Activated T-helper 17 cell treated with anti-CD3 and anti-CD28 coated beads, Interleukin-2, amount 50 U/mL, for 72 hours (primary cell): ENCODE measurements around the gene TBL3. TPM values are rescaled to one million over a fixed set of nuclear protein-coding genes. Genes with fewer than 3 reads are reported as not detected.
A peak's percentile ranks its signal among the peaks of the same experiment; 100 is the strongest.
"Not testable (repeated sequence)": the region's sequence is repeated elsewhere in the genome, so short reads cannot be mapped to it uniquely, and the experiment has no call there.

Source experiments
- ATAC-seq: fragments of 150-1000 bp; cut with Tn5 transposase; replicated peaks from 2 replicates; pipeline ENCODE4 v1.10.0; 2021; ENCODE audit warnings: mild to moderate bottlenecking, moderate library complexity
- H3K27ac Mint-ChIP-seq: one replicate; pipeline ENCODE4 v1.8.0; 2022; ENCODE audit warnings: mixed read lengths
- H3K27me3 Mint-ChIP-seq: one replicate; pipeline ENCODE4 v1.8.0; 2022; ENCODE audit warnings: mixed read lengths
- H3K36me3 Mint-ChIP-seq: one replicate; pipeline ENCODE4 v1.8.0; 2022; ENCODE audit warnings: low read depth, mild to moderate bottlenecking, mixed read lengths
- H3K4me1 Mint-ChIP-seq: one replicate; pipeline ENCODE4 v1.8.0; 2022; ENCODE audit warnings: mixed read lengths
- H3K4me3 Mint-ChIP-seq: one replicate; pipeline ENCODE4 v1.8.0; 2022; ENCODE audit warnings: mild to moderate bottlenecking, mixed read lengths
- H3K9me3 Mint-ChIP-seq: one replicate; pipeline ENCODE4 v1.8.0; 2022; ENCODE audit warnings: mixed read lengths
- total RNA-seq, 2 donors: library from RNA; stranded (reverse); gene quantifications; one replicate each; pipeline ENCODE4 v1.2.3, GENCODE V29; 2022

TBL3 gene
- total RNA-seq, 2 donors from 2014 or later: 23.0 to 37.3 TPM

DNA sequence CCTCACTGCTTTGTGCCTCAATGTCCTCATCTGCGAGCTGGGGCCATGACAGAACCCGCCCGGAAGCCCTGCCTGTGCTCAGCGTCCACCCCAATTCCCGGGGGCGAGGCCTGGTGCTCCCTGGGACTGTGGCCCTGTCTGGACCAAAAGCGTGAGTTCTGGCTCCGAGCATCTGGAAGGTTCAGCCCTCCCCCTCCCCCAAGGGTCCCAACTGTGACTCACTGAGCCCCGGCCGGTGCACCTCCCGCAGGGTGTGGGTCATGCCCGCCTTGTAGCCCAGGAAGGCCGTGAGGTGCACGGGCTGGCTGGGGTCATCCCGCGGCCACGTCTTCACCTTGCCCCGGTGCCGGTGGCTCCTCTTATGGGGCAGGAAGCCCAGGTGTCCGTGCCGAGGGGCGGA is 18.1 kb upstream of the TBL3 start:
- Mint-ChIP-seq H3K36me3 (no peaks in the 10 kb centered on the region), H3K4me3 (no peak overlapping the region), H3K27ac (no peak overlapping the region), H3K9me3 (no peaks in the 10 kb centered on the region), H3K4me1 (peaks cover 6% of the 10 kb centered on the region), H3K27me3 (no peaks in the 10 kb centered on the region)
- no peak for ATAC-seq

DNA sequence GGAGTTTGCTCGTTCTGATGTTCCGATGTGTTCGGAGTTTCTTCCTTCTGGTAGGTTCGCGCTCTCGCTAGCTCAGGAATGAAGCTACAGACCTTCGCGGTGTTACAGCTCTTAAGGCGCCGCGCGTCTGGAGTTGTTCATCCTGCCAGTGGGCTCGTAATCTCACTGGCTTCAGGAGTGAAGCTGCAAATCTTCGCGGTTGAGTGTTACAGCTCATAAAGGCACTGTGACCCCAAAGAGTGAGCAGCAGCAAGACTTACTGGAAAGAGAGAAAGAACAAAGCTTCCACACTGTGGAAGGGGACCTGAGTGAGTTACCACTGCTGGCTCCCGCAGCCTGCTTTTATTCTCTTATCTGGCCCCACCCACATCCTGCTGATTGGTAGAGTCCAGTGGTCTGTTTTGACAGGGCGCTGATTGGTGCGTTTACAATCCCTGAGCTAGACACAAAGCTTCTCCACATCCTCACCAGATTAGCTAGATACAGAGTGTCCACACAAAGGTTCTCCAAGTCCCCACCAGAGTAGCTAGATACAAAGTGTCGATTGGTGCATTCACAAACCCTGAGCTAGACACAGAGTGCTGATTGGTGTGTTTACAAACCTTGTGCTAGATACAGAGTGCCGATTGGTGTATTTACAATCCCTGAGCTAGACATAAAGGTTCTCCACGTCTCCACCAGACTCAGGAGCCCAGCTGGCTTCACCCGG is 14.3 kb upstream of the TBL3 start:
- H3K27me3 Mint-ChIP-seq, H3K27ac Mint-ChIP-seq, ATAC-seq, H3K4me3 Mint-ChIP-seq, H3K9me3 Mint-ChIP-seq: not testable (repeated sequence)
- Mint-ChIP-seq H3K4me1 (peaks cover 13% of the 10 kb centered on the region), H3K36me3 (peaks cover 30% of the 10 kb centered on the region)

DNA sequence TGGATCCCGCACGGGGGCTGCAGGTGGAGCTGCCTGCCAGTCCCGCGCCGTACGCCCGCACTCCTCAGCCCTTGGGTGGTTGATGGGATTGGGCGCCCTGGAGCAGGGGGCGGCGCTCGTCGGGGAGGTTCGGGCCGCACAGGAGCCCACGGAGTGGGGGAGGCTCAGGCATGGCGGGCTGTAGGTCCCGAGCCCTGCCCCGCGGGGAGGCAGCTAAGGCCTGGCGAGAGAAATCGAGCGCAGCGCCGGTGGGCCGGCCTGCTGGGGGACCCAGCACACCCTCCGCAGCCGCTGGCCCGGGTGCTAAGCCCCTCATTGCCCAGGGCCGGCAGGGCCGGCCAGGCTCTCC is 13.7 kb upstream of the TBL3 start:
- not testable (repeated sequence) for H3K27me3 Mint-ChIP-seq, H3K4me3 Mint-ChIP-seq, H3K9me3 Mint-ChIP-seq, H3K27ac Mint-ChIP-seq, ATAC-seq
- peaks cover 35% of the 10 kb centered on the region for H3K36me3 Mint-ChIP-seq
- peaks cover 10% of the 10 kb centered on the region for H3K4me1 Mint-ChIP-seq

DNA sequence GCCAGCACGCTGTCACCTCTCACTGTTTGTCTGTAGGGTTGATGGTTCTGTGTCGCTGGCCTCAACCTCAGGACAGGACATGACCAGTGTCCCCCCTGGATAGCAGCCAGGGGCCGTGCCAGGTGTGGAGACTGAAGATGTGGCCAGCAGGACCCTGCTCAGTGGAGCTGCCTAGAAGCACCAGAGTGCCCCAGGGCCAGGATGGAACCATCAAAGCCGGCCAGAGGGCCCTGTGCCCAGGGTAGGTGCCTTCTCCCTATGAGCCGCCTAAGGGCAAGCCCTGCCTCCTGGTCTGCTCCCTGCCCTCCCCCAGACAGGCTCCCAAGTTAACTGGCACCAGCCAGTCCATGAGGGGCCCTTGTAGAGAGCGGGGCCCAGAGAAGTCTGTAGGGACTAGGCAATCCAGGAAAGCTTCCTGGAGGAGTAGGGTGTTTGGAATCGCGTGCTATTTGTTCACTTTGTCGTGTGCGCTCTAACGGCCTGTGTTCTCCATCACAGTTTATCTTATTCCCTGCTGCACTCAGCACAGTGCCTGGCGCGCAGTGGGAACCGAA is 13.1 kb upstream of the TBL3 start:
- Mint-ChIP-seq H3K4me1 (peaks cover 14% of the 10 kb centered on the region), H3K27ac (peak overlapping the region; percentile 88), H3K36me3 (peaks cover 42% of the 10 kb centered on the region), H3K4me3 (peak overlapping the region; percentile 89), H3K9me3 (no peaks in the 10 kb centered on the region), H3K27me3 (no peaks in the 10 kb centered on the region)
- ATAC-seq: peak; percentile 4

DNA sequence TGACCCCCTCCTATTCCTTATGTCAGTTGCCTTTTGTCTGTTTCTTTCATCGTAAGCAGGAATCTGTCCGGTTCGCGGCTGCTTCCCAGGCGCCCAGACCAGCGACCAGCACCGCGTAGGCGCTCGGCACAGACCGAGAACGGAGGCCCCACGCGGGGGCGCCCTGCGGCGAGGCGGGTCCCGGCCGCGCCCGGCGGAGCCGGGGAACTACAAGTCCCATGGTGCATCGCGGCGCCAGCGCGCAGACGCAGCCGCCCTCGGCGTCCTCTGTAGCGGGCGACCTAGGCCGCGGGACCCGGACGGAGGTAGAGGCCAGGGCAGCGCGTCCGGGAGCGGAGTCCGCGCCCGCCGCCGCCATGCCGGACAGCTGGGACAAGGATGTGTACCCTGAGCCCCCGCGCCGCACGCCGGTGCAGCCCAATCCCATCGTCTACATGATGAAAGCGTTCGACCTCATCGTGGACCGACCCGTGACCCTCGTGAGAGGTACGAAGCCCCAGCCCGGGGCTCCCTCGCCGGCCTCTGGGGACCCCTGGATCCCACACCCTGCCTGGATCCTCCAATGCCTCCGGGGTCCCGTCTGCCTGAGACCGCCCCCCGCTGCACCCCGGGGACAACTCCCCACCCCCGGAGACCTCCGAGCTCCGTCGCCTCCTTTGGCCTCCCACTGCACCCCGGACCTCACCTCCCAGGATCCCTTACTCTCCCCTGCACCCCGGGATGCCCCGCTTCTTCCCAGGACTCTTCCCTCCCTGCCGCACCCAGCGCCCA is 12.4 kb upstream of the TBL3 start, which contains the start of gene NDUFB10:
TSS of gene NDUFB10 (plus strand) at position 270 of the 771 bp plus-strand sequence. CDS start at position 357, 87 bp downstream.
- Mint-ChIP-seq H3K9me3 (no peaks in the 10 kb centered on the region), H3K4me1 (peaks cover 14% of the 10 kb centered on the region), H3K36me3 (peaks cover 48% of the 10 kb centered on the region), H3K27ac (peak within 1 kb of the TSS; percentile 88), H3K4me3 (peak within 1 kb of the TSS; percentile 89), H3K27me3 (no peaks in the 10 kb centered on the region)
- peak; percentile 91 for ATAC-seq

DNA sequence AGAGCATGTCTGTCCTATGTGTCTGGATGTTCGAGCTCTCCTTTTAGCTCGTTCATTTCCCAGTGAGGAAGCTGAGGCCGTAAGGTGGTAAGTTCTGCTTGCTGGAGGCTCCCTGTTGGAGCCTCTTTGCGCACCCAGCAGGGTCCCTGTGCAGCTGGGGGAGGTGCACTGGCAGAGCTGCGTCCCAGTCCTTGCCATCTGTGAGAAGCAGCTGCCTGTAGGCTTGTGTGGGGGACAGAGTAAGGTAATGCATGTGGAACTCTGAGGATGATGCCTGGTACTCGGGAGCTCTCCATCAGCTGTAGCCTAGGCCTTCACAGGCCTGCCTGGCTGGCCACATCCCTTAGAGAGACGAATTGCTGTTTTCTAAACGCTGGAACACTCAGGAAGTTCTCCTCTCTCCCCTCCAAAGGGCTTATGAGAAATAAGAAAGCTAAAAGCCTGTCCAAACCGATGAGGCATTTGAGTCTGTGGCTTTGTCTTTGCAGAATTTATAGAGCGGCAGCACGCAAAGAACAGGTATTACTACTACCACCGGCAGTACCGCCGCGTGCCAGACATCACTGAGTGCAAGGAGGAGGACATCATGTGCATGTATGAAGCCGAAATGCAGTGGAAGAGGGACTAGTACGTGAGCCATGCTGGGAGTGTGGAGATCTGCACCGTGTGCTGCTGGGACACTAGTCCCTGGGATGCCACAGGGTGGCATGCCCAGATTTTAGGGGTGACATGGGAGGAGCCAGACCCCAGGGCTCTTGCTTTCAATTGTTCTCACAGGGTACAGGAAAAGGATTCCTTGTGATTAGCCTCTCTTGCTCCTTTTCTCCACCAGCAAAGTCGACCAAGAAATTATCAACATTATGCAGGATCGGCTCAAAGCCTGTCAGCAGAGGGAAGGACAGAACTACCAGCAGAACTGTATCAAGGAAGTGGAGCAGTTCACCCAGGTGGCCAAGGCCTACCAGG is 10.9 kb upstream of the TBL3 start:
- Mint-ChIP-seq H3K4me1 (peaks cover 14% of the 10 kb centered on the region), H3K4me3 (peak overlapping the region; percentile 89), H3K9me3 (no peaks in the 10 kb centered on the region), H3K27ac (peak overlapping the region; percentile 88), H3K27me3 (no peaks in the 10 kb centered on the region), H3K36me3 (peaks cover 63% of the 10 kb centered on the region)
- ATAC-seq: no peak

DNA sequence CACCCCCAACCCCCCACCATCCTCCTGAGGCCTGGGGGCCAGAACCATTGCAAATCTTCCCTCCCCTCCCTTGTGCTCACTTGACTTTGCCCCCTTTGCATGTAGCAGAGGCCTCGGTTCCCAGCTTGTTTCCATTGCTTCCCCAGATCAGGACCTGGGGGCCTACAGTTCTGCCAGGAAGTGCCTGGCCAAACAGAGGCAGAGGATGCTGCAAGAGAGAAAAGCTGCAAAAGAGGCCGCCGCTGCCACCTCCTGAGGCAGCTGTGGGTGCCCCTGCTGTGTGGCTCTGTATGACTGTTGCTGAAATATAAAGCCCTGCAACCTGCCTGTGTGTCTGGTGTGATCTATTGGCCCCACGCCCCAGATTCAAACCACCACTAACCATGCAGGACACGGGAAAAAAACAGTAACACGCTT is 10.2 kb upstream of the TBL3 start:
- ATAC-seq: no peak
- Mint-ChIP-seq H3K9me3 (no peaks in the 10 kb centered on the region), H3K4me1 (peaks cover 14% of the 10 kb centered on the region), H3K36me3 (peaks cover 64% of the 10 kb centered on the region), H3K27me3 (no peaks in the 10 kb centered on the region), H3K27ac (no peak overlapping the region), H3K4me3 (peak overlapping the region; percentile 89)

DNA sequence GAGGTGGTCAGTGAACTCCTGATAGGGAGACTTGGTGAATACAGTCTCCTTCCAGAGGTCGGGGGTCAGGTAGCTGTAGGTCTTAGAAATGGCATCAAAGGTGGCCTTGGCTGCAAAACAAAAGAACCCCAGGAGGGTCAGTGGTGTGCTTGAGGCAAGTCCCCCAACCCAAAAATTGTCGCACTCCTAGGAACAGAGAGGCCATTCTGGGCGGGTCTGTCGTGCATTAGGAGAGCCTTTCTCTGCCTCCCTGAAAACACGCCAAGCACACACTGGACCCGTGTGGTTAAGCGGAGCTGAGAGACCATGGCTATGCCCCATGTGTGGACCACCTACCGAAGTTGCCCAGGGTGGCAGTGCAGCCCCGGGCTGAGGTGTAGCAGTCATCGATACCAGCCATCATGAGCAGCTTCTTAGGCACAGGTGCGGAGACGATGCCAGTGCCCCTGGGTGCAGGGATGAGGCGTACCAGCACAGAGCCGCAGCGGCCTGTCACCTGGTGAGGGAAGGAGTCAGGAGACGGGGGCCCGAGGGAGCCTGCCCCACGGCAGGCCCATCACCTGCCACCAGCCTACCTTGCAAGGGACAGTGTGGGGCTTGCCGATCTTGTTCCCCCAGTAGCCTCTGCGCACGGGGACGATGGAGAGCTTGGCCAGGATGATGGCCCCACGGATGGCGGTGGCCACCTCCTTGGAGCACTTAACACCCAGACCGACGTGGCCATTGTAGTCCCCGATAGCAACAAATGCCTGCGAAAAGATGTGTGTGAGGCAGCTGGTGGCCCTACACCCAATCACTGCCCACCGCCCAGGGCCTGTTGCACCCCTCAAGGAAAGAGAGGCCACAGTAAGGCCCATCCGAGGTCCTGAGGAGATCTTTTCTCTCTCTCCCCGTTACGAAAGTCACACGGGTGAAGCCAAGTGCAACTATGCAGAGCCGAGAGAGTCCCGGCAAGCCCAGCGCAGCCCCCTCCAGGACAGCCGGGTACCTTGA is 9.4 kb upstream of the TBL3 start:
- ATAC-seq, H3K27me3 Mint-ChIP-seq, H3K9me3 Mint-ChIP-seq: not testable (repeated sequence)
- H3K4me3 Mint-ChIP-seq: peak overlapping the region; percentile 89
- peak overlapping the region; percentile 84 for H3K27ac Mint-ChIP-seq
- H3K36me3 Mint-ChIP-seq: peaks cover 68% of the 10 kb centered on the region
- peaks cover 14% of the 10 kb centered on the region for H3K4me1 Mint-ChIP-seq

DNA sequence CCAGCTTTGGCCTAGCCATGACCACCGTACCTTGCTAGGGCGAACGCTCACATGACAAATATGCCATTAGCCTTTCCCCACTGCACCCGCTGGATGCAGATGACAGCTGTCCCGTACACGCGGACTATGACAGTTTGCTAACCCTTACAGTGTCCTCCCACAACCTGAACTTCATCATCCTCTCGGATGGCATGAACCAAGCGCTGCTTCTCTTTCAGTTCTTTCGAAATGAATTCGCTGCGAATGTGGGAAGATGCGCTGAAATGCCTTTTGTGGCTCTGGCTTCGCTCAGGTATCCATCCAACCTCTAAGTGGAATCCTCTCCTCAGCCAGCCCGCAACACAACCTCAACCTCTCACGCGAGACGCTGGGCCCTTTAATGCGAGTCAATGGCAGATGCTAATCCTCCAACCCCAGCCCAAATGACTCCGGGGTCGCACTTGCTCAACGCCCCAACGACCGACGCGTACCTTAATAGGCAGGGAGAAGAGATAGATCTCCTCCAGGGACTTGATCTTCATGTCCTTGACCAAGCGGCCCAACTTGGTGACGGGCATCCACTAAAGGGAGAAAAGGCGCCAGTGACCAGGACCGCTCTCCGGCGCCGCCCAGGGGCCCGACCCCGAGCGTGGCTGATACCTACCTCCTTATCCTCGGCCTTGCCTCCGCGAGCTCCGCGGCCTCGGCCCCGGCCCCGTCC is 7.9 kb upstream of the TBL3 start:
- H3K4me1 Mint-ChIP-seq: peaks cover 14% of the 10 kb centered on the region

DNA sequence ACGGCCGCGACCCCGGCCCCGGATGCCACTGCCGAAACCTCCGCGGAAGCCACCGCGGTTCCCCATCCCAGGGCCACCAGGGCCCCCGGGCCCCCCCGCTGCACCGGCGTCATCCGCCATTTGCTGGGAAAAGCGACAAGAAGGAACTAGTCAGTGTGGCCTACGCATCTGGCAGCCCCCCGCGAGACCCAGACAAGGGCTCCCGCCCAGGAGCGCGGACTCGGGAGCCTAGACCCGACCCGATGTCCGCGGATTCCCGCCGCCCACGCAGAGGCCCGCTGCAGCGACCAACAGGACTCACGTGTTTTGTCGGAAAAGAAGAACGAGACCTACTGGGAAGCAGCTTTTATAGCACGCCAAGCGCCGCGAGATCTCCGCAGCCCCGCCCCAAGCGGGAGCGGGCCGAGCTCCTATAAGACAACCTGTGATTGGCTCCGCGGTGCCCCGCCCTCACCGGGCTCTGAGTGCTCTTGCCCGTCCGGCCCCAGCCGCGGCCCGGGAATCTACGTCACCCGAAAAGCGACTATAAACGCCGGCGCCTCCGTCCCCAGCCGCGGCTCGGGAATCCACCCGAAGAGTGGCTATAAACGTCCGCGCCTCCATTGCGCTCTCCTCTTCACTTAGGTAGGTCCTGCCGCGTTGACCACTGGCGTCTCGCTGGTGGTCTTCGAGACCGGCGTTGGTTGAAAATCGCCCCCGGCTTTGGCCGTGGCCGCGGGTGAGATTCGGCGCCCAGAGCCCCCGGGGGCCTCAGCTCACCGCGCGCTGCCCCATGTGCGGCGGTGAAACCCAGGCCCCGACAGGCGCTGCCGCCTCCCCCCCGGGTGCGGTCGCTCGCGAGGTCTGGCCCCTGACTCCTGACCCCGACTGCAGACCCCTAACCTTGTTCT is 7.1 kb upstream of the TBL3 start, which contains the start of gene RPS2:
TSS of gene RPS2 (minus strand) at position 321 of the 890 bp plus-strand sequence. CDS start at position 120, 201 bp downstream.
- H3K4me1 Mint-ChIP-seq: peaks cover 14% of the 10 kb centered on the region
- peak within 1 kb of the TSS; percentile 84 for H3K27ac Mint-ChIP-seq
- H3K4me3 Mint-ChIP-seq: peak within 1 kb of the TSS; percentile 89
- no peaks in the 10 kb centered on the region for H3K9me3 Mint-ChIP-seq
- no peaks in the 10 kb centered on the region for H3K27me3 Mint-ChIP-seq
- H3K36me3 Mint-ChIP-seq: peaks cover 70% of the 10 kb centered on the region
- peak; percentile 96 for ATAC-seq

More for the DNA sequence above, 7.9 kb upstream of the TBL3 start:
- H3K27ac Mint-ChIP-seq: peak overlapping the region; percentile 84
- H3K9me3 Mint-ChIP-seq: no peaks in the 10 kb centered on the region
- ATAC-seq: peak; percentile 23
- peak overlapping the region; percentile 89 for H3K4me3 Mint-ChIP-seq
- H3K27me3 Mint-ChIP-seq: no peaks in the 10 kb centered on the region
- peaks cover 71% of the 10 kb centered on the region for H3K36me3 Mint-ChIP-seq

DNA sequence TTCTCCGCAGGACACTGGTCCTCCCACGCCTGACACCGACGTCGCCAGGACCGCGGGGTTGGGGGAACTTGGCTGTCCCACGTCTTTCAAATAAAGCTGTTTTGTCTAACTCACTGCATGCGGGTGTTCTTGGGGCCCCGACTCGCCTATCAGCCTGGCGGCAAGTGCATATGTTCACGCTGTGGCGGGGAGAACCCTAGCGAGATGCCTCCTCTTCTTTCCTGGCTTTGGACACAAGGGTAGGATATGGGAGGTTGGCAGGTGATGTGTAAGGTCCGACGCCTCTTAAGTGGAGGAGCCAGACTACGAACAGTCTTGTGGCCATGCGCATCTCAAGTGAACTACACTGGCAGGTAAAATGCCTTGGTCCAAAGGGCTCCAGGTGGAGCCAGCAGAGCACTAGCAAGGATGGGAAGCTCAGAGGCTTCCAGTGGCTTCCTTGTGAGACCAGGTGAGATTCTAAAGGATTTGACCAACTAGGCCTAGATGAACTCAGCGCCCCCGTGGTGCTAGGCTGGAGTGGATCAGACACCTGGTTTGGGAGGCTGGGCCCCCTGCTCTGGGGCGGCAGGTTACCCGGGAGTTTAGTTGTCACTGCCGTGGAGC is 6.4 kb upstream of the TBL3 start:
- Mint-ChIP-seq H3K36me3 (peaks cover 62% of the 10 kb centered on the region), H3K27ac (peak overlapping the region; percentile 84), H3K4me1 (peaks cover 12% of the 10 kb centered on the region), H3K9me3 (no peaks in the 10 kb centered on the region), H3K4me3 (peak overlapping the region; percentile 89), H3K27me3 (no peaks in the 10 kb centered on the region)
- ATAC-seq: no peak
